ENCODE data around the gene KCTD15. TPM values are rescaled to one million over a fixed set of nuclear protein-coding genes. Genes with fewer than 3 reads are reported as not detected.

The KCTD15 gene
- total and polyA plus RNA-seq, 2 donors (not counting 1 experiment from before 2014, with no cell fraction given) = 0.54 to 0.81 TPM

DNA sequence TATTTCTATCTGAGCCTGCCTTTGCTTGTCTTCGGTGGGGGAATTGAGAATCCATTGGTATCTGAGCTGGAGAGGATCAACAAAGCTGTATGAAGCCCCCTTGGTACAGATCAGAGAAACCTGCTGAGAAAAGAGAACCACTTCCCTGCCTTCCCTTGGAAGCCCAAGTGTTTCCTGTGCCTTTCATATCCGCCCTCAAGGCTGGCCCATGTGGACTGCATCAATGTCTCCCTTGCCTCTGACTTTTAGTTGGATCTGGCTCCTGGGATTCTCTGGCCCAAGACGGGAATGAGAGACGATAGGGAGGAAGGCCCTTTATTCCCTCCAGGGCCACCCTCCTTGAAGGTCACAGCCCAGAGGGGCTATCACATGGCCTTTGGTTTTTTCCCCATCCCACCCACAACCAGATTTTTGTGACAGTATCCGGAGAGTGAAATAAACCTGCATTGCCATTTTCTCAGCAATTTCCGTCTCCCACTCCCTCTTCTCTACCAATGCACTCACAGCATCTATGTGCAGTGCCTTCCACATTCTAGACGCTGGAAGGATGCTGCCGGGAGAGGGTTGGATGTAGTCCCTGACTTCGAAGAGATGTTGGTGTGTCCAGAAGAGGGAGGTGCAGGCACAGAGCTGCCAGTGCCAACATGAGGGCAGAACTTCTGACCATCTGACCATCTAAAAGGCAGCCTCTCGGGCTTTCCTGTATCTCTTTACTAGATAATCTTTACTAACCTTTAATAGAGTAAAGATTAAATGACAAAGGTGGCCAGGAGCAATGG, 63.8 kb downstream of the KCTD15 start:
- no peaks in the 10 kb centered on the region for H3K27me3 Mint-ChIP-seq
- no peak overlapping the region for H3K4me3 Mint-ChIP-seq
- H3K9ac ChIP-seq (ENCODE audit: low read length) = no peak overlapping the region
- no peaks in the 10 kb centered on the region for H3K79me2 ChIP-seq (ENCODE audit: control insufficient read depth, insufficient read depth, low read length)
- ChIA-PET CTCF (no interaction called here), POLR2A (no interaction called here)
- H3K27ac Mint-ChIP-seq = no peak overlapping the region
- ATAC-seq (ENCODE audit: low read depth) = no peak
- H3K9me3 ChIP-seq (ENCODE audit: control extremely low read depth in 1 of 3, control insufficient read depth in 2 of 3, insufficient read depth in 1 of 3, low read length in 2 of 3) = peaks cover 0 to 5% (median 0%) of the 10 kb centered on the region in 3 donors
- WGBS (ENCODE audit: insufficient coverage) = 93% methylated on average over 8 of the region's 10 CpGs
- H3K4me1 ChIP-seq (ENCODE audit: control insufficient read depth in 2 of 2, insufficient read depth in 2 of 2, low read length in 2 of 2) = no peaks in the 10 kb centered on the region
- no peak overlapping the region for H3K4me2 ChIP-seq (replicated peaks; ENCODE audit: low read depth, low read length, poor library complexity, severe bottlenecking)
- H3K27ac ChIP-seq (ENCODE audit: low read length in 2 of 2) = no peak overlapping the region
- no peak overlapping the region for H2AFZ ChIP-seq (ENCODE audit: insufficient read depth, low read depth, low read length, poor library complexity, severe bottlenecking)
- H4K20me1 ChIP-seq (ENCODE audit: control insufficient read depth, insufficient read depth, low read length, poor library complexity, severe bottlenecking) = no peaks in the 10 kb centered on the region
- no peaks in the 10 kb centered on the region for H3K27me3 ChIP-seq (replicated peaks in 1 of 4; ENCODE audit: control extremely low read depth in 1 of 4, control insufficient read depth in 3 of 4, insufficient read depth in 4 of 4, low read length in 3 of 4)
- H3K9me3 Mint-ChIP-seq (ENCODE audit: insufficient read depth) = no peaks in the 10 kb centered on the region
- DNase-seq = no peak
- no peaks in the 10 kb centered on the region for H3K36me3 ChIP-seq (replicated peaks in 1 of 2; ENCODE audit: control extremely low read depth in 1 of 2, control insufficient read depth in 1 of 2, extremely low read depth in 1 of 2, insufficient read depth in 2 of 2, low read length in 1 of 2)
- intact Hi-C loops (cut with micrococcal nuclease) = no loop called here
- no peak overlapping the region for H3K4me3 ChIP-seq (ENCODE audit: control extremely low read depth in 1 of 5, extremely low read depth in 1 of 5, insufficient read depth in 1 of 5, low read depth in 2 of 5, low read length in 4 of 5)
- no peaks in the 10 kb centered on the region for H3K4me1 Mint-ChIP-seq
- TF ChIP-seq, protein P1, sequence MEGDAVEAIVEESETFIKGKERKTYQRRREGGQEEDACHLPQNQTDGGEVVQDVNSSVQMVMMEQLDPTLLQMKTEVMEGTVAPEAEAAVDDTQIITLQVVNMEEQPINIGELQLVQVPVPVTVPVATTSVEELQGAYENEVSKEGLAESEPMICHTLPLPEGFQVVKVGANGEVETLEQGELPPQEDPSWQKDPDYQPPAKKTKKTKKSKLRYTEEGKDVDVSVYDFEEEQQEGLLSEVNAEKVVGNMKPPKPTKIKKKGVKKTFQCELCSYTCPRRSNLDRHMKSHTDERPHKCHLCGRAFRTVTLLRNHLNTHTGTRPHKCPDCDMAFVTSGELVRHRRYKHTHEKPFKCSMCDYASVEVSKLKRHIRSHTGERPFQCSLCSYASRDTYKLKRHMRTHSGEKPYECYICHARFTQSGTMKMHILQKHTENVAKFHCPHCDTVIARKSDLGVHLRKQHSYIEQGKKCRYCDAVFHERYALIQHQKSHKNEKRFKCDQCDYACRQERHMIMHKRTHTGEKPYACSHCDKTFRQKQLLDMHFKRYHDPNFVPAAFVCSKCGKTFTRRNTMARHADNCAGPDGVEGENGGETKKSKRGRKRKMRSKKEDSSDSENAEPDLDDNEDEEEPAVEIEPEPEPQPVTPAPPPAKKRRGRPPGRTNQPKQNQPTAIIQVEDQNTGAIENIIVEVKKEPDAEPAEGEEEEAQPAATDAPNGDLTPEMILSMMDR (IDR thresholded peaks at IDR 0.05) = no peak
- TF ChIP-seq EZH2 (IDR thresholded peaks at IDR 0.05; ENCODE audit: borderline replicate concordance, insufficient read depth, low read depth, low read length, poor library complexity, severe bottlenecking) = no peak

DNA sequence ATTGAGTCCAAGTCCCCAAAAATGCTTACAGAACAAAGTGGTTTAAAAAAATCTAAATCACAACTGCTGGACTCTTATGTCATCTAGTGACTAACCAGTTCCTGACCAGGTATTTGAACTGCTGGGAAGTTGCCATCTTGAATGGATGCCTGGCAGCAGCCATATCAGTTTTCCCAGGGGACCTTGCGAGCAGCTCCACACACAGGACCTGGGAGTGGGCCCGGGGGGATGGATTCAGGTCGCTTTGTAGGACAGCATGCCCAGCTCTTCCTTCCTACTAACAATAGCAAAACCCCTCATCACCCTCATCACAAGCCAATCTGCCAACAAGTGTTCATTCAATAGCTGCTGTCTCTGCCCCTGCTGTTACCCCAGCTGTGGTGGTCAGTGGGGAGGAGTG, 65.3 kb downstream of the KCTD15 start:
- Mint-ChIP-seq H3K4me3 (no peak overlapping the region), H3K4me1 (no peaks in the 10 kb centered on the region), H3K9me3 (ENCODE audit: insufficient read depth) (no peaks in the 10 kb centered on the region), H3K27ac (no peak overlapping the region), H3K27me3 (peaks cover 3% of the 10 kb centered on the region)
- ChIA-PET POLR2A (no interaction called here), CTCF (no interaction called here)
- H4K20me1 ChIP-seq (ENCODE audit: control insufficient read depth, insufficient read depth, low read length, poor library complexity, severe bottlenecking) = no peaks in the 10 kb centered on the region
- DNase-seq (no peak), ATAC-seq (ENCODE audit: low read depth) (no peak)
- no CpG with 5 or more reads among the region's 3 CpGs for WGBS (ENCODE audit: insufficient coverage)
- H2AFZ ChIP-seq (ENCODE audit: insufficient read depth, low read depth, low read length, poor library complexity, severe bottlenecking) = no peak overlapping the region
- H3K27ac ChIP-seq (ENCODE audit: low read length in 2 of 2) = no peak overlapping the region
- H3K36me3 ChIP-seq (replicated peaks in 1 of 2; ENCODE audit: control extremely low read depth in 1 of 2, control insufficient read depth in 1 of 2, extremely low read depth in 1 of 2, insufficient read depth in 2 of 2, low read length in 1 of 2) = no peaks in the 10 kb centered on the region
- intact Hi-C loops (cut with micrococcal nuclease) = no loop called here
- peaks cover 0 to 5% (median 0%) of the 10 kb centered on the region in 3 donors for H3K9me3 ChIP-seq (ENCODE audit: control extremely low read depth in 1 of 3, control insufficient read depth in 2 of 3, insufficient read depth in 1 of 3, low read length in 2 of 3)
- no peaks in the 10 kb centered on the region for H3K27me3 ChIP-seq (replicated peaks in 1 of 4; ENCODE audit: control extremely low read depth in 1 of 4, control insufficient read depth in 3 of 4, insufficient read depth in 4 of 4, low read length in 3 of 4)
- H3K79me2 ChIP-seq (ENCODE audit: control insufficient read depth, insufficient read depth, low read length) = no peaks in the 10 kb centered on the region
- no peak overlapping the region for H3K9ac ChIP-seq (ENCODE audit: low read length)
- H3K4me3 ChIP-seq (ENCODE audit: control extremely low read depth in 1 of 5, extremely low read depth in 1 of 5, insufficient read depth in 1 of 5, low read depth in 2 of 5, low read length in 4 of 5) = no peak overlapping the region
- TF ChIP-seq, protein P1 (IDR thresholded peaks at IDR 0.05) = no peak
- no peak for TF ChIP-seq EZH2 (IDR thresholded peaks at IDR 0.05; ENCODE audit: borderline replicate concordance, insufficient read depth, low read depth, low read length, poor library complexity, severe bottlenecking)
- no peak overlapping the region for H3K4me2 ChIP-seq (replicated peaks; ENCODE audit: low read depth, low read length, poor library complexity, severe bottlenecking)
- no peaks in the 10 kb centered on the region for H3K4me1 ChIP-seq (ENCODE audit: control insufficient read depth in 2 of 2, insufficient read depth in 2 of 2, low read length in 2 of 2)
